HTERT RPE-1 (cell line): Measurements from ENCODE around the gene TRIM59.

Source experiments
- in situ Hi-C: fragments of 300-500 bp; cut with MboI; formaldehyde crosslinking; loops from 4 replicates; pipeline ENCODE4 v1.14.3; 2020; ENCODE audit warnings: low sequenced_read_pairs

TRIM59 gene, protein sequence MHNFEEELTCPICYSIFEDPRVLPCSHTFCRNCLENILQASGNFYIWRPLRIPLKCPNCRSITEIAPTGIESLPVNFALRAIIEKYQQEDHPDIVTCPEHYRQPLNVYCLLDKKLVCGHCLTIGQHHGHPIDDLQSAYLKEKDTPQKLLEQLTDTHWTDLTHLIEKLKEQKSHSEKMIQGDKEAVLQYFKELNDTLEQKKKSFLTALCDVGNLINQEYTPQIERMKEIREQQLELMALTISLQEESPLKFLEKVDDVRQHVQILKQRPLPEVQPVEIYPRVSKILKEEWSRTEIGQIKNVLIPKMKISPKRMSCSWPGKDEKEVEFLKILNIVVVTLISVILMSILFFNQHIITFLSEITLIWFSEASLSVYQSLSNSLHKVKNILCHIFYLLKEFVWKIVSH

GRCh38 chr3:160449636-160450598 is at the start of gene TRIM59:
TRIM59 (minus strand) TSS chr3:160449786; CDS start chr3:160439183, 10,603 bp downstream.
- in situ Hi-C loops, result no loop called here

DNA sequence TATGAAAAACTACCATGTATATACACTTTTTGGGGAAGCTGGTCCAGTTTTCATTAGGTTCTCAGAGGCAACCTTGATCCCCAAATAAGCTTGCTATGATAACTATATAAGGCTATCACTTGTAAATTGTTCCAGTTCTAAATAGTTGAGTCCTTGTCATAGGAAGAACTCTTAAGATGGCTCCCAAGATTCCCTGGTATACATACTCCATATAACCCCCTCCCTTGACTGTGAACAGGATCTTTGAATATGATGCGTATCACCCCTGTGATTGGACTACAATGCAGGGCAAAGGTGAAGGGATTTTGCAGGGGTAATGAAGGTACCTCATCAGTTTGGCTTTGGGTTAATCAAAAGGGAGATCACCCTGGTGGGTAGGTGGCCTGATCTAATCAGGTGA is 48.6 kb upstream of the TRIM59 start:
- in situ Hi-C loops, result no loop called here

- in situ Hi-C loops, result no loop called here
These were observed 40.6 kb upstream of the TRIM59 start for GRCh38 chr3:160490166-160490565.

DNA sequence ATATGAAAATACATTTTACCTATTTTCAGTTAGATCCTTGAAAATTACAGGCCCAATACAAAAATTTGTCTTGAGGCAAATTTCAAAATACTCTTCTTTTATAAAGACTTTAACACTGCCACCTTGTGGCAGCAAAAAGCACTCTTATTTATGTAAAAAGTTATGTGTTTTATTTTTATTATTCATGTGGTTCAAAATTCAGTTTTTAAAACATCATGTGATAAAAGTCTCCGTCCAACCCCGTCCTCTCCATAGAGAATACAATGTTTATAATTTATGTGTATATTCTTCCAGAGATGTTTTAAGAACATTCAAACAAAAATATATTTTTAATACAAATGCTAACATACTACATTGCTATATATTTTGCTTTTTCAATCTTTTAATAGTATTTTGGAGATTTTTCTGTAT is 36.9 kb upstream of the TRIM59 start:
- in situ Hi-C loops, result no loop called here

GRCh38 chr3:160482796-160483195 is 33.2 kb upstream of the TRIM59 start:
- in situ Hi-C loops, result no loop called here

DNA sequence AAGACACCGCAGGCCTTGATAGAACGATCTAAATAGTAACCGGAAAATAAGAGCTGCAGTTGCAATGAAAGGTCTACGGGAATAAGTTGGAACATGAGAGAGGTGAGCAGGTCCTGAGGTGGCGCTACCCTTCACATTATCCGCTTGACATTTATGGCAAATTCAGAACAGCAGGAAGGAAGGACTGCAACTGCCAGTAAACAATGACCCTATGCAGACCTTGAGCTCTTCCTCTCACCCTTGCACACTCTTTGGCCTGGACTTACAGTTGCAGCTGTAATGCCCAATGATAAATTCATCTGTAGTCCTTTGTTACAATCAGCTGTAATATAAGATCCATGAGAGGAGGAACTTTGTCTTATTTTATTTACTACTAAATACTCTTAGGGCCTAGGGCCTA is 32.3 kb upstream of the TRIM59 start:
- in situ Hi-C loops, result no loop called here

GRCh38 chr3:160480931-160481330 is 31.3 kb upstream of the TRIM59 start:
- in situ Hi-C loops, result no loop called here

DNA sequence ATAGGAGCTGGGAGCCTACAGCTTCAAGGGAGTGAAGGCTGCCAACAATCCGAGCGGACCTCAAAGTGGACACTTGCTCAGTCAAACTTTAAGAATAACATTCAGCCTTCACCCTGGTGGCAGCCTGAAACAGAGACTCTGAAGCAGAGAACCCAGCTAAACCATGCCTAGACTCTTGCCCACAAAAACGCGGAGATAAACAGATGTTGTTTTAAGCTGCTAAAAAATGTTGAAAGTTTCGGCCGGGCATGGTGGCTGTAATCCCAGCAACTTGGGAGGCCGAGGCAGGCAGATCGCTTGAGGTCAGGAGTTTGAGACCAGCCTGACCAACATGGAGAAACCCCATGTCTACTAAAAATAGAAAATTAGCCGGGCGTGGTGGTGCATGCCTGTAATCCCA is 29.8 kb upstream of the TRIM59 start:
- in situ Hi-C loops, result no loop called here

- in situ Hi-C loops, result no loop called here
These were observed 28.8 kb upstream of the TRIM59 start for GRCh38 chr3:160478338-160478737.

DNA sequence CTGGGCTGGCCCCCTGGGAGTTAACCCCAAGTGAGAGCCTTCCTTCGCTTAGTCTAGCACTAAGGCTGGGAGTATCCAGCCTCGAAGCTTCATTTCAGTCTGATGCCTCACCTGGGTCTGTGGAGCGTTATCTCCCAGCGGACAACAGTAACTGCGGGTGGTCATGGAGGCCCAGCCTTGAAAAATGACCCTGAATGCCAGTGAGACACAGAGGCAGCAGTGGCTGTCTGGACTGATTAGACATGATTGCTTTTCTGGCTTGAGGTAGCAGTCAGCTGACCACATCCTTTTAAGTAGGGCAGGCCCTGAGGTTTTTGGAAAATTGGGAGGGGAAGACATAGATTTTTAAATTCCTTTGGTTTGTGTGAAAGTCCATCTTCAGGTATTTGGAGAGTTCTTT is 28.2 kb upstream of the TRIM59 start:
- in situ Hi-C loops, result no loop called here

GRCh38 chr3:160475884-160476283 is 26.3 kb upstream of the TRIM59 start:
- in situ Hi-C loops, result no loop called here

- in situ Hi-C loops, result no loop called here
These were observed 25.6 kb upstream of the TRIM59 start for GRCh38 chr3:160475153-160475552.

DNA sequence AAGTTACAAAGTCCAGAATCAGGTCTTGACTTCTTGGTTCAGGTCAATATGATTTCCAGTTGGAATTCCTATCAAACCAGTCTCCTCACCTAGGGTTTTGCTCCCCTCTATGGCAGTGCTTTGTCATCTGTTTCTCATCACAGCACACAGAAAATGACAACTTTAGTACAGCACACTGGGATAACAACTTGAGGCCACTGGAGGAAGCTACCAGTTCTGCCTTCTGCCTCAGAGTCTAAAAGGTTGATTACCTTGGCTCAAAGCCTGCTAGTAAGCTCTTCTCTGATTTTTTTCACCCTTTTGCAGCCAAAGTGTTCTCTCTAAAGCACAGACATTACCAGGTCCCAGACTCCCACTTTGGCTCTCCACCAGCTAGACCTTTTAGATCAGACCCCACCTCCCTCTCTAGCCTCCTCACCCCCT is 24.8 kb upstream of the TRIM59 start:
- in situ Hi-C loops, result no loop called here

DNA sequence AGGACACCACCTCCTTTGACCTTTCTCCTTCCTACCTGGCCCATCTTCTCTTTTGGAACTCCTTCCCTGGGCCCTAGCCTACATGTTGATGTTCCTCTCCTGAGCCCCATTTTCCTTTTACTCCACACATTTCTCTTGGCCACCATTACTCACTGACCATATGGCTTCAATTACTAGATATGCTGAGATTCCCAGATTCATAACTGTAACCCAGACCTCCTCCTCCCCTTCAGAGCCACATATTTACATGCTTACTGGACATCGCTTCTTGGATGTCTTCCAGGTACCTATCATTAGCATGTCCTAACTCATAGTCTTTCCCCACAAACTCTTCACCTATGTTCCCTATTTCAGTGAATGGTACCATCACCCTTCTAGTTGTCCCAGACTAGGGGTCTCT is 24.4 kb upstream of the TRIM59 start:
- in situ Hi-C loops, result no loop called here

DNA sequence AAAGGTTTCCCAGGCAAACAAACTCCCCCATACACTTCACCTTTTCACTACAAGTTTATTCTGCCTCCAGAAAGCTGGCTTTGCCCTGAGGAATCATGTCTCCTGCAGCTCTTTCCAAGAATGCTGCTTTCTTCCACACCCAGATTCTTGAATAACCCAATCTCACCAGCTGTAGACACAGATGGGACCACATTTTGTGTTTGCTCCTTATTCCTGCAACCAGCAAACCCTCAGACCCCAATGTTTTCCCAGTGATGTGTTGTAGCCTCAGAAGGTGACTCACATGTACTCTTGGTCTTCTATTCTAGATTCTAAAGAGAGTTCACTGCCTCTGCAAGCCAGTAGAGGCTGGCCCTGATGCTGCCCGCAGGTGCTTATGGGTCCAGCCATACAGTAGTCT is 23.6 kb upstream of the TRIM59 start:
- in situ Hi-C loops, result no loop called here

DNA sequence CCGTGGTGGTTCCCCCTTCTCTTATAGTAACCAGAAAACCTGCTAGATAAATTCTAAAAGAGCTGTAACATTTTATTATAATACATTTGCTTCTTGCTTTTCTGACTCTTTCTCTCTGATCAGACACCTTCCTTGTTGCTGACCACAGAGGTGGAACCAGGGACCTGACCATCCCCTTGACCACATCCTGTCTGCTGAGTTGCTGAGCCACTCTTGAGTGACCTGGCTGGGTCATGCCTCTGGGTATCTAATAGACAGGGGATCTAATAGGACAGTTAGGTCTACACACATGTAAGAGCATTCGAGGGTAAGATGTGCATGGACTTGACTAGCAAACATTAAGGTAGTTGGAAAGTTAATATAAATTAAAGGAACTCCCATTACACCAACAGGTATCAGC is 22.8 kb upstream of the TRIM59 start:
- in situ Hi-C loops, result no loop called here

- in situ Hi-C loops, result no loop called here
These were observed 22.3 kb upstream of the TRIM59 start for GRCh38 chr3:160471892-160472291.

GRCh38 chr3:160470181-160470580 is 20.6 kb upstream of the TRIM59 start:
- in situ Hi-C loops, result no loop called here

DNA sequence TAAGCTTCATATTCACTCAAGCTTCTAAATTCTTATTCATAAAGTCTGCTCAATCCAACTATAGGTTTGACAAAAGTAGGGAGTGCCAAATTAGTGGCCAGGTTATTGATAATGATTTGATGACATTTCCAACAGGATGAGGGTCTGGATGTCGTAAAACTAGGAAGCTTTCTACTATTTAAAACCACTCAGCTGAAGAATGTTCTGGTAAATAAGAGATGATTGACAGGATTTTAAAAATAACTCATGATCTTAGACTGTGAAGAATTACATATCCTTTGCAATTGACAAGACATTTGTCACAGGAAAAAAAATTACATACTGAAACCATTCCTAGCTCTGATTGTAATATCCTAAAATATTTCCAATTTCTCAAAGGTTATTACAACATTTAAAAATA is 15.4 kb upstream of the TRIM59 start:
- in situ Hi-C loops, result no loop called here

GRCh38 chr3:160464321-160464720 is 14.7 kb upstream of the TRIM59 start:
- in situ Hi-C loops, result no loop called here

DNA sequence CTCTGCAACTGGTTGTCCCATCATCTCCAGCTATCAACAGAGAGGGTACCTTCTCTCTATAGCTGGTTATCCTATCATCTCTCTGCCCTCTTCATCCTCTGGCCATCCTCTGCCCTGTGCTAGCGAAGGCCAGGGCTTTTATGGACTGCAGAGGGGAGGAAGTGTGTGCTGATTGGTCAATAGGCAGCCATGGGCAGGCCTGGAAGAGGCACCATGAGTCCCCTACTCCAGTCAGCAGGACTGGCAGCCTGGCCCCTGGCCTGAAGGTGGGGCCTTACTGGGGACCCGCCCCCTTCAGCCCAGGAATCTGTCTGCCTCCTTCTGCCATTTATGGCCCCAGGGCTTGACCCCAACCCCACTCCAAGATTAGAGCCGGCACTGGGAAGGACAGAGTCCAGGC is 10.4 kb upstream of the TRIM59 start:
- in situ Hi-C loops, result no loop called here

- in situ Hi-C loops, result no loop called here
These were observed 9.9 kb upstream of the TRIM59 start for GRCh38 chr3:160459450-160459970.
